DOHH2 (cell line): ENCODE results near the gene RANBP3.

ENCODE experiments used
- H3F3A ChIP-seq: fragments of 200-600 bp; sonication (generic), shearing (Covaris generic); 2 replicates; pipeline ENCODE4 v1.6.0; 2016; ENCODE audit warnings: antibody characterized with exemption, mild to moderate bottlenecking; ENCODE audit not compliant: control insufficient read depth, insufficient read depth
- H3K27ac ChIP-seq: fragments of 200-600 bp; sonication (generic); 2 replicates; pipeline ENCODE4 v1.5.1; 2014; ENCODE audit warnings: low read depth, mild to moderate bottlenecking, low read length, moderate library complexity
- H3K27me3 ChIP-seq: fragments of 200-600 bp; sonication (generic); 2 replicates; pipeline ENCODE4 v1.6.1; 2014; ENCODE audit warnings: mild to moderate bottlenecking, low read length, mixed read lengths; ENCODE audit not compliant: control insufficient read depth
- H3K36me3 ChIP-seq: fragments of 200-600 bp; sonication (generic); 2 replicates; pipeline ENCODE4 v1.6.1; 2014; ENCODE audit warnings: mild to moderate bottlenecking, low read length, moderate library complexity, mixed read lengths; ENCODE audit not compliant: control insufficient read depth
- H3K4me1 ChIP-seq: fragments of 200-600 bp; sonication (generic); 2 replicates; pipeline ENCODE4 v1.6.1; 2014; ENCODE audit warnings: mild to moderate bottlenecking, low read length, mixed read lengths; ENCODE audit not compliant: control insufficient read depth
- H3K4me2 ChIP-seq: fragments of 200-600 bp; sonication (generic); 2 replicates; pipeline ENCODE4 v1.6.0; 2014; ENCODE audit warnings: mild to moderate bottlenecking, low read length, moderate library complexity
- H3K4me3 ChIP-seq: fragments of 200-600 bp; sonication (generic); 2 replicates; pipeline ENCODE4 v1.5.1; 2014; ENCODE audit warnings: mild to moderate bottlenecking, low read length, mixed read lengths
- H3K79me2 ChIP-seq: fragments of 200-600 bp; sonication (generic); 2 replicates; pipeline ENCODE4 v1.6.1; 2014; ENCODE audit warnings: mild to moderate bottlenecking, low read length, mixed read lengths; ENCODE audit not compliant: control insufficient read depth
- H3K9me2 ChIP-seq: fragments of 200-600 bp; sonication (generic); replicated peaks from 2 replicates; pipeline ENCODE4 v1.6.1; 2014; ENCODE audit warnings: mild to moderate bottlenecking, low read length, mixed read lengths; ENCODE audit not compliant: control insufficient read depth
- H3K9me3 ChIP-seq: fragments of 200-600 bp; sonication (generic); 2 replicates; pipeline ENCODE4 v1.6.1; 2014; ENCODE audit warnings: antibody characterized with exemption, low read length, mixed read lengths; ENCODE audit not compliant: control insufficient read depth, insufficient read depth
- H4K20me1 ChIP-seq: fragments of 200-600 bp; sonication (generic); 2 replicates; pipeline ENCODE4 v1.6.0; 2014; ENCODE audit warnings: low read depth, mild to moderate bottlenecking, antibody characterized with exemption, low read length, moderate library complexity; ENCODE audit not compliant: control insufficient read depth, insufficient read depth
- CTCF ChIP-seq: fragments of 200-600 bp; sonication (generic); IDR thresholded peaks from one replicate; pipeline ENCODE4 v1.5.1; 2014; ENCODE audit warnings: antibody characterized with exemption, mild to moderate bottlenecking, low read depth, low read length; ENCODE audit not compliant: poor library complexity, severe bottlenecking
- EZH2phosphoT487 ChIP-seq: fragments of 200-600 bp; sonication (generic); IDR thresholded peaks from 2 replicates; pipeline ENCODE4 v1.6.1; 2017; ENCODE audit warnings: borderline replicate concordance, mild to moderate bottlenecking, antibody characterized with exemption, low read length, moderate library complexity, mixed read lengths

The RANBP3 gene

GRCh38 chr19:5950741-5951140 is 27.2 kb downstream of the RANBP3 start:
- no peaks in the 10 kb centered on the region for H3K9me3 ChIP-seq
- no peak overlapping the region for H3K4me2 ChIP-seq
- no peak overlapping the region for H3K27ac ChIP-seq
- peaks cover 50% of the 10 kb centered on the region for H3K36me3 ChIP-seq
- H3K79me2 ChIP-seq = peaks cover 97% of the 10 kb centered on the region
- H3K4me1 ChIP-seq = peaks cover 43% of the 10 kb centered on the region
- no peak for TF ChIP-seq EZH2phosphoT487
- no peak for TF ChIP-seq CTCF
- no peaks in the 10 kb centered on the region for H3K9me2 ChIP-seq
- H3K27me3 ChIP-seq = no peaks in the 10 kb centered on the region
- H3F3A ChIP-seq = no peaks in the 10 kb centered on the region
- H3K4me3 ChIP-seq = no peak overlapping the region
- H4K20me1 ChIP-seq = peaks cover 28% of the 10 kb centered on the region

DNA sequence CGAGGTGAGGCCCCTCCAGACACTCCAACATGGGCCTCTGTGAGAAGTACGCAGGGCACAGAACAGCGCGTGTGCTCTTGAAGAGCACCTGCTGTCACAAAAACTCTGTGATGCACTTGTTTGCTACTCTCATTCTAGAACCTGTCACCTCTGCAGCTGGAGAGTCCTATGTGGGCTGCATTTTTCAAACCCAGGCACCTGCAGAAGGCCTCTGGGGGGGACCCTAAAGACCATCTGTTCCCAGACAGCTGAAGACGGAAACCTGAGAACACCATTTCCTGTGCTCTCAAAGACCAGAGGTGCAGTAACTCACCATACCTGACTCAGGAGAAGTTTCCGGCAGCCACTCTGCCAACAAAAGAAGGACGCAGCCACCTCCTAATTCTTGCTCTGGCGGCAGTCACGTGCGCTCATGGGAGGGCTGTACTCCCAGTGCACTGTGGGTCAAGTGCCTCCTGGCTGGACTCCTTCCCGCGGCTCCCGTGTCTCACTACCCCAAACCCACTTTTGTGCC is 28.1 kb downstream of the RANBP3 start:
- H3F3A ChIP-seq = no peaks in the 10 kb centered on the region
- H3K27ac ChIP-seq = no peak overlapping the region
- no peak for TF ChIP-seq CTCF
- no peaks in the 10 kb centered on the region for H3K9me2 ChIP-seq
- H3K4me1 ChIP-seq = peaks cover 36% of the 10 kb centered on the region
- peaks cover 34% of the 10 kb centered on the region for H4K20me1 ChIP-seq
- H3K27me3 ChIP-seq = no peaks in the 10 kb centered on the region
- no peaks in the 10 kb centered on the region for H3K9me3 ChIP-seq
- no peak overlapping the region for H3K4me3 ChIP-seq
- no peak overlapping the region for H3K4me2 ChIP-seq
- H3K36me3 ChIP-seq = peaks cover 55% of the 10 kb centered on the region
- H3K79me2 ChIP-seq = peaks cover 97% of the 10 kb centered on the region

DNA sequence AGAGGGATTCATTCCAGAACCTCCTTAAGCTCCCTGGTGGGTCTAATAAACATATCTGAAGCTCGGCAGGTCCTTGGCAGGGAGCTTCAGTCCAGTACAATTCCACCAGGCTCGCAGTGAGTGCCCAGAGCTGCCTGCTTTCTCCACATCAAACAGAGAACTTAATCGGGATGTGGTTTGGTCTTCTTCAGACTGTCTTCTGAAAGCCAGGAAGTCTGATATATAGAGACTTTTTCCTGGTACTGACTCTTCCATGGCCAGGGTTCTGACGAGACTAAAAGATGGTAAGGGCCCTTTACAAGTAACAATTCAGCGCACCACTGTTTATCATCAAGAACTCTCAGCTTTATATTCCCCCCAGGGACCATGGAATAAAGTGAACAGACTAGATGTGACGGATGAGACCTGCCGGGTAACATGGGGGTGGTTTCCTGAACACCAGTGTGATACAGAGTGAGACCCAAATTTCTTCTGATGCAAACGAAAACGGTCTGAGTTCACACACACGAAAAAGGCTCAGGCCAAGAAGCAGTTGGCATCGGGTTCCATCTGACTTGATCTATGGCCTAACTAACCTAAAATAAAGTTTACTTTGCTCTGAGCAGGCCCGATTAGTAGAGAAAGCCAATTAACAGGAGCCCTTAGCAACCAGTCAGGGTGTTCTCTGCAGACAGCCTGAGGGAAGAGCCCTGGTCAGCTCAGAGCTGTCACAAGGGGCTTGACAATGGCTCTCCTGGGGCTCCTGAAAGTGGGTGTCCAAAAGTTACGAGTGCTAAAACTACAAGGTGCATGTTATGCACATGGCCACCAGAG is 29.0 kb downstream of the RANBP3 start:
- peaks cover 33% of the 10 kb centered on the region for H4K20me1 ChIP-seq
- H3K4me1 ChIP-seq = peaks cover 28% of the 10 kb centered on the region
- H3K36me3 ChIP-seq = peaks cover 55% of the 10 kb centered on the region

More for the DNA sequence above, 29.0 kb downstream of the RANBP3 start:
- Histone ChIP-seq H3K9me3 (no peaks in the 10 kb centered on the region), H3K4me2 (no peak overlapping the region), H3K4me3 (no peak overlapping the region), H3K27ac (no peak overlapping the region), H3K27me3 (no peaks in the 10 kb centered on the region), H3K79me2 (peaks cover 97% of the 10 kb centered on the region), H3K9me2 (no peaks in the 10 kb centered on the region), H3F3A (no peaks in the 10 kb centered on the region)
- TF ChIP-seq EZH2phosphoT487 (no peak), CTCF (no peak)
